ENCODE measurements around the gene TDRD7. TPM values are rescaled to one million over a fixed set of nuclear protein-coding genes. Genes with fewer than 3 reads are reported as not detected.

TDRD7 gene
- total and polyA plus RNA-seq, 8 donors = 6.3 to 17.5 (median 7.4) TPM

- Histone ChIP-seq H3K4me1 (peaks cover 8 to 10% of the 10 kb centered on the region in 2 donors), H3K4me3 (no peak overlapping the region), H3K9me3 (no peaks in the 10 kb centered on the region), H3K27me3 (peaks cover 7 to 30% of the 10 kb centered on the region in 2 donors), H3K36me3 (no peaks in the 10 kb centered on the region), H3K27ac (no peak overlapping the region)
- no peak for TF ChIP-seq CTCF (IDR thresholded peaks at IDR 0.05)
- intact Hi-C loops (cut with DNase I) = no loop called here
- ATAC-seq (no peak), DNase-seq (no peak)
Observed at GRCh38 chr9:97507428-97507984, 95.6 kb downstream of the TDRD7 start.

DNA sequence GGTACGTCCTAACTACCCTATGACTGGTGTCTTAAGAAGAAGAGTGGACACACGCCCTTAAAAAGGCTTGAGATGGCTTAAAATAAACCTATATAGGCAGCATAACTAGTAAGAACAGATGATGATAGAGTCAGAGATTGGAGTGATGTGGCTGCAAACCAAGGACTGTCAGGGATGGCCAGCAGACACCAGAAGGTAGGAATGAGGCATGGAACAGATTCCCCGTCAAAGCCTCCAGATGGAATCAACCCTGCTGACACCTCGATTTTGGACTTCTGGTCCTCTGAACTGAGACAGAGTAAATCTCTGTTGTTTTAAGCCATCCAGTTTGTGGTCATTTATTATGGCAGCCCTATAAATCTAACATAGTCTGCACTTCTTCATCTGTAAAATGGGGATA is 97.0 kb downstream of the TDRD7 start:
- Histone ChIP-seq H3K9me3 (no peaks in the 10 kb centered on the region), H3K4me1 (peaks cover 0 to 5% of the 10 kb centered on the region in 2 donors), H3K4me3 (no peak overlapping the region), H3K27me3 (peaks cover 0 to 17% of the 10 kb centered on the region in 2 donors), H3K27ac (no peak overlapping the region), H3K36me3 (no peaks in the 10 kb centered on the region)
- intact Hi-C loops (cut with DNase I) = no loop called here
- ATAC-seq (no peak), DNase-seq (no peak)
- no peak for TF ChIP-seq CTCF (IDR thresholded peaks at IDR 0.05)

GRCh38 chr9:97510797-97511654 is 99.1 kb downstream of the TDRD7 start:
- Histone ChIP-seq H3K9me3 (no peaks in the 10 kb centered on the region), H3K27me3 (no peaks in the 10 kb centered on the region), H3K4me3 (no peak overlapping the region), H3K36me3 (no peaks in the 10 kb centered on the region), H3K27ac (no peak overlapping the region), H3K4me1 (no peaks in the 10 kb centered on the region)
- intact Hi-C loops (cut with DNase I) = no loop called here
- ATAC-seq (peak; percentile 50), DNase-seq (no peak)
- no peak for TF ChIP-seq CTCF (IDR thresholded peaks at IDR 0.05)

DNA sequence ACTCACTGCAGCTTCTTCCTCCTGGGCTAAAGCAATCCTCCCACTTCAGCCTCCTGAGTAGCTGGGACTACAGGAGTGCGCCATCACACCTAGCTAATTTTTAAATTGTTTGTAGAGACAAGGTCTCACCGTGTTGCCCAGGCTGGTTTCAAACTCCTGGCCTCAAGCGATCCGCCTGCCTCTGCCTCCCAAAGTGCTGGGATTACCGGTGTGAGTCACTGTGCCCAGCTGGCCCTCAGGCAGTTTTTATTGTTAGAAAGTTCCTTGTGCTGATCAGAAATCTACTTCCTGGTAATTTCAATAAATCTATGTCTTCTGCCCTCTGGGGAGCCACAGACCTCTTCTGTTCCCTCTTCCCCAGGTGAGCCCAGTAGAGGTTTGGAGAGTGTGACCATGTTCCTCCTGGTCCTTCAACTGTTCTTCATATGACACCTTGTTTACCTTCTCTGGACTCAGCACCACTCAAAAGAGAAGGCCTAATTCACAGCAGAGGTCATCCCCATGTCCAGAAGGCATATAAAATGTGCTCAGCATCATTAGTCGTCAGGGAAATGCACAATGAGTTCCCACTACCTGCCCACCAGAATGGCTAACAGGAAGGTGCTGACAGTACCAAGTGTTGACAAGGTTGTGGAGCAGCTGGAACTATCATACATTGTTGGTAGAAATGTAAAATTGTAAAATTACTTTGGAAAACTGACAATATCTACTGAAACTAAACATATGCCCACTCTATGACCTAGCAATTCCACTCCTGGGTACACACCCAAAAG is 99.9 kb downstream of the TDRD7 start:
- ATAC-seq (no peak), DNase-seq (no peak)
- H3K4me3 ChIP-seq = no peak overlapping the region
- H3K9me3 ChIP-seq = no peaks in the 10 kb centered on the region
- intact Hi-C loops (cut with DNase I) = no loop called here
- no peak for TF ChIP-seq CTCF (IDR thresholded peaks at IDR 0.05)
- no peaks in the 10 kb centered on the region for H3K27me3 ChIP-seq
- no peaks in the 10 kb centered on the region for H3K36me3 ChIP-seq
- H3K27ac ChIP-seq = no peak overlapping the region
- H3K4me1 ChIP-seq = no peaks in the 10 kb centered on the region

All from left lung (tissue), 10 donors.